HCT116 (cell line): ENCODE measurements around the gene TOGARAM1. TPM values are rescaled to one million over a fixed set of nuclear protein-coding genes. Genes with fewer than 3 reads are reported as not detected.

Experiments used
- ATAC-seq: fragments of 200-7000 bp; cut with Tn5 transposase; 2 replicates; pipeline ENCODE4 v1.9.1; 2020; ENCODE audit warnings: mild to moderate bottlenecking, moderate library complexity
- BruUV-seq: library from RNA; stranded (reverse); fragments of 400-500 nt; replicated peaks from 2 replicates; lab custom pipeline; 2021; lab: Mats Ljungman, UMichigan
- CTCF ChIA-PET: fragments of 300-600 bp; sonication (Branson Sonifier 250); formaldehyde crosslinking; loops from one replicate; lab custom pipeline; 2021; ENCODE audit warnings: antibody characterized with exemption; lab: Charles Lee
- POLR2A ChIA-PET: fragments of 300-600, 350-600 bp; sonication (Branson Sonifier 250); formaldehyde crosslinking; loops from one replicate; lab custom pipeline; 2021; ENCODE audit warnings: antibody characterized with exemption; lab: Charles Lee
- RAD21 ChIA-PET, 2 experiments: fragments of 300-600 bp; sonication (Branson Sonifier 250); formaldehyde crosslinking; loops; one replicate each; lab custom pipeline; 2023; ENCODE audit warnings: low total read pairs in 2 of 2; ENCODE audit not compliant: uncharacterized antibody in 2 of 2, unreplicated experiment in 2 of 2, low non-redundant PET in 1 of 2; lab: Charles Lee
- DNase-seq: peaks from one replicate; pipeline ENCODE4 v3.0.0-alpha.2; 2010; ENCODE audit warnings: low read depth, low spot score
- H2AFZ ChIP-seq: fragments of 200-600 bp; shearing (Covaris generic), sonication (generic); 2 replicates; pipeline ENCODE4 v1.6.1; 2017; ENCODE audit warnings: low read depth, mixed run types, mixed read lengths, antibody characterized with exemption, low read length; ENCODE audit not compliant: poor library complexity, severe bottlenecking
- H3K27ac ChIP-seq: 2 replicates; pipeline ENCODE4 v1.5.1; 2012; ENCODE audit warnings: low read depth, low read length
- H3K27me3 ChIP-seq: fragments of 200-600 bp; sonication (generic); 2 replicates; pipeline ENCODE4 v1.6.1; 2016; ENCODE audit warnings: mixed run types, low read length, mixed read lengths; ENCODE audit not compliant: insufficient read depth
- H3K36me3 ChIP-seq, 2 experiments: fragments of 200-500 bp in 1 of 2; fragments of 200-600 bp in 1 of 2; sonication (Bioruptor generic) in 1 of 2; sonication (generic) in 1 of 2; 2 replicates each; pipeline versions ENCODE4 v1.5.1 to v1.6.1; 2014 to 2016; ENCODE audit warnings: low read length in 2 of 2, inconsistent platforms in 1 of 2, mixed read lengths in 1 of 2, mixed run types in 1 of 2; ENCODE audit not compliant: insufficient read depth in 2 of 2, control insufficient read depth in 1 of 2
- H3K4me1 ChIP-seq, 2 experiments: fragments of 200-600 bp in 1 of 2; sonication (generic) in 1 of 2; 2 replicates each; pipeline versions ENCODE4 v1.5.1 to v1.6.1; 2012 to 2017; ENCODE audit warnings: low read length in 2 of 2, inconsistent platforms in 1 of 2, mild to moderate bottlenecking in 1 of 2, mixed read lengths in 1 of 2, mixed run types in 1 of 2, moderate library complexity in 1 of 2; ENCODE audit not compliant: insufficient read depth in 2 of 2, control insufficient read depth in 1 of 2
- H3K4me2 ChIP-seq: fragments of 200-600 bp; sonication (generic); 2 replicates; pipeline ENCODE4 v1.6.1; 2017; ENCODE audit warnings: mixed run types, low read length, mixed read lengths
- H3K4me3 ChIP-seq, 2 experiments: fragments of 200-600 bp in 1 of 2; sonication (generic) in 1 of 2; replicated peaks in 1 of 2; 2 replicates each; pipeline ENCODE4 v1.5.1; 2011 to 2016; ENCODE audit warnings: low read length in 2 of 2, control low read depth in 1 of 2, low read depth in 1 of 2, mild to moderate bottlenecking in 1 of 2, mixed read lengths in 1 of 2, mixed run types in 1 of 2
- H3K79me2 ChIP-seq: fragments of 200-600 bp; sonication (generic); 2 replicates; pipeline ENCODE4 v1.6.1; 2017; ENCODE audit warnings: mild to moderate bottlenecking, mixed run types, low read length, moderate library complexity, mixed read lengths; ENCODE audit not compliant: insufficient read depth
- H3K9ac ChIP-seq: fragments of 200-600 bp; sonication (generic); 2 replicates; pipeline ENCODE4 v1.6.1; 2016; ENCODE audit warnings: low read length, mixed read lengths
- H3K9me2 ChIP-seq: fragments of 200-600 bp; sonication (generic), shearing (Covaris generic); 2 replicates; pipeline ENCODE4 v1.6.1; 2017; ENCODE audit warnings: mixed run types, mild to moderate bottlenecking, moderate library complexity; ENCODE audit not compliant: insufficient read depth
- H3K9me3 ChIP-seq, 2 experiments: fragments of 200-500 bp in 1 of 2; fragments of 200-600 bp in 1 of 2; sonication (Bioruptor generic) in 1 of 2; sonication (generic) in 1 of 2; 2 replicates each; pipeline ENCODE4 v1.6.1; 2014 to 2017; ENCODE audit warnings: low read length in 2 of 2, mixed read lengths in 2 of 2, inconsistent platforms in 1 of 2, low read depth in 1 of 2, mild to moderate bottlenecking in 1 of 2, mixed run types in 1 of 2, moderate library complexity in 1 of 2; ENCODE audit not compliant: control insufficient read depth in 1 of 2, insufficient read depth in 1 of 2
- H4K20me1 ChIP-seq: fragments of 200-600 bp; sonication (generic), shearing (Covaris generic); 2 replicates; pipeline ENCODE4 v1.6.1; 2017; ENCODE audit warnings: mixed run types, mild to moderate bottlenecking, moderate library complexity; ENCODE audit not compliant: insufficient read depth
- CBX3 ChIP-seq: IDR thresholded peaks from 2 replicates; pipeline ENCODE4 v1.6.1; 2012; ENCODE audit warnings: low read depth
- ELF1 ChIP-seq: IDR thresholded peaks from 2 replicates; pipeline ENCODE4 v1.6.1; 2012; ENCODE audit warnings: low read depth, borderline replicate concordance
- EZH2 ChIP-seq: fragments of 200-600 bp; sonication (generic); IDR thresholded peaks from 2 replicates; pipeline ENCODE4 v1.6.1; 2017; ENCODE audit warnings: antibody characterized with exemption, mixed run types
- EZH2phosphoT487 ChIP-seq: fragments of 200-600 bp; IDR thresholded peaks from 2 replicates; pipeline ENCODE4 v1.6.1; 2018; ENCODE audit warnings: antibody characterized with exemption, borderline replicate concordance
- FOSL1 ChIP-seq: IDR thresholded peaks from 2 replicates; pipeline ENCODE4 v1.6.1; 2012; ENCODE audit warnings: low read depth
- POLR2A ChIP-seq: IDR thresholded peaks from 2 replicates; pipeline ENCODE4 v1.7.0; 2011; ENCODE audit warnings: borderline replicate concordance; ENCODE audit not compliant: insufficient read depth, insufficient read length; ENCODE audit errors: extremely low read depth
- POLR2AphosphoS5 ChIP-seq: IDR thresholded peaks from 2 replicates; pipeline ENCODE4 v1.6.1; 2011; ENCODE audit warnings: mild to moderate bottlenecking, low read depth, low read length, moderate library complexity
- SIN3A ChIP-seq: IDR thresholded peaks from 2 replicates; pipeline ENCODE4 v1.6.1; 2012; ENCODE audit warnings: low read depth
- SP1 ChIP-seq: IDR thresholded peaks from 2 replicates; pipeline ENCODE4 v1.6.1; 2012; ENCODE audit warnings: low read depth
- SRF ChIP-seq: IDR thresholded peaks from 2 replicates; pipeline ENCODE4 v1.6.1; 2012; ENCODE audit warnings: low read depth
- YY1 ChIP-seq: IDR thresholded peaks from 2 replicates; pipeline ENCODE4 v1.6.1; 2011; ENCODE audit warnings: low read length, low read depth, moderate library complexity, mild to moderate bottlenecking; ENCODE audit not compliant: insufficient replicate concordance; ENCODE audit errors: extremely low read depth
- ZFX ChIP-seq: fragments of 450-650 bp; IDR thresholded peaks from 2 replicates; pipeline ENCODE4 v1.6.1; 2017
- intact Hi-C: fragments of 100-400 bp; cut with micrococcal nuclease; formaldehyde crosslinking; loops from 2 replicates; pipeline ENCODE4 v1.10.0; 2022
- total RNA-seq: library from RNA; stranded (reverse); gene quantifications from one replicate; pipeline ENCODE4 v1.2.1, GENCODE V29; 2021; ENCODE audit not compliant: unreplicated experiment
- TF ChIP-seq, protein P1 (sequence below): IDR thresholded peaks from 2 replicates; pipeline ENCODE4 v1.6.1; 2011; ENCODE audit warnings: mild to moderate bottlenecking, low read length, moderate library complexity; ENCODE audit not compliant: insufficient replicate concordance; ENCODE audit errors: extremely low read depth
- TF ChIP-seq, protein P2 (sequence below): IDR thresholded peaks from 2 replicates; pipeline ENCODE4 v1.6.1; 2012
- TF ChIP-seq, protein P3 (sequence below), 3 experiments: fragments of 200-600 bp in 1 of 3; sonication (generic) in 1 of 3; IDR thresholded peaks in 2 of 3; conservative IDR thresholded peaks in 1 of 3; 2 replicates each; pipeline ENCODE4 v1.5.1; 2012 to 2017; ENCODE audit warnings: low read depth in 2 of 3, low read length in 2 of 3, antibody characterized with exemption in 1 of 3, borderline replicate concordance in 1 of 3, control low read depth in 1 of 3, mild to moderate bottlenecking in 1 of 3, mixed read lengths in 1 of 3, mixed run types in 1 of 3, moderate library complexity in 1 of 3; ENCODE audit not compliant: insufficient read depth in 1 of 3
- TF ChIP-seq, protein P4 (sequence below): IDR thresholded peaks from 2 replicates; pipeline ENCODE4 v1.6.1; 2012

Gene TOGARAM1
- total RNA-seq, 1 experiment from 2014 or later, result 1.9 TPM

DNA sequence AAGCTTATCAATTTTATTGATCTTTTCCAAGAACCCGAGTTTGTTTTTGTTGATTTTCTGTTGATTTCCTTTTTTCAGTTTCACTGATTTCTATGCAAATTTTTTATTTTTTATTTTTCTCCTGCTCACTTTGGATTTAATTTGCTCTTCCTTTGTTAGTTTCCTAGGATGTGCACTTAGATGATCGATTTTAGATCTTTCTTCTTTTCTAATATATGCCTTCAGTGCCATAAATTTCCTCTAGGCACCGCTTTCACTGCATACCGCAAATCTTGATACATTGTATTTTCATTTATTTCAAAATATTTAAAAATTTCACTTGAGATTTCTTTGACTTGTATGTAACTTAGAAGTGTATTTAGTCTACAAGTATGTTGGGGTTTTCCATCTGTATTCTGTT, 9.5 kb downstream of the TOGARAM1 start:
- BruUV-seq, result no TSS peak
- ChIA-PET POLR2A (no interaction called here), CTCF (no interaction called here), RAD21 (no interaction called here)
- H3K27ac ChIP-seq, result no peak overlapping the region
- no peaks in the 10 kb centered on the region for H3K9me3 ChIP-seq
- no peaks in the 10 kb centered on the region for H3K4me1 ChIP-seq
- no peak overlapping the region for H3K4me2 ChIP-seq
- no peak overlapping the region for H3K4me3 ChIP-seq
- H3K9me2 ChIP-seq, result no peaks in the 10 kb centered on the region
- no peak overlapping the region for H3K9ac ChIP-seq
- ATAC-seq (no peak), DNase-seq (no peak)
- H3K27me3 ChIP-seq, result no peaks in the 10 kb centered on the region
- H3K79me2 ChIP-seq, result no peaks in the 10 kb centered on the region; the same call in 1 of the 2 replicates
- no peak overlapping the region for H2AFZ ChIP-seq
- intact Hi-C loops, result no loop called here
- TF ChIP-seq, protein P1, sequence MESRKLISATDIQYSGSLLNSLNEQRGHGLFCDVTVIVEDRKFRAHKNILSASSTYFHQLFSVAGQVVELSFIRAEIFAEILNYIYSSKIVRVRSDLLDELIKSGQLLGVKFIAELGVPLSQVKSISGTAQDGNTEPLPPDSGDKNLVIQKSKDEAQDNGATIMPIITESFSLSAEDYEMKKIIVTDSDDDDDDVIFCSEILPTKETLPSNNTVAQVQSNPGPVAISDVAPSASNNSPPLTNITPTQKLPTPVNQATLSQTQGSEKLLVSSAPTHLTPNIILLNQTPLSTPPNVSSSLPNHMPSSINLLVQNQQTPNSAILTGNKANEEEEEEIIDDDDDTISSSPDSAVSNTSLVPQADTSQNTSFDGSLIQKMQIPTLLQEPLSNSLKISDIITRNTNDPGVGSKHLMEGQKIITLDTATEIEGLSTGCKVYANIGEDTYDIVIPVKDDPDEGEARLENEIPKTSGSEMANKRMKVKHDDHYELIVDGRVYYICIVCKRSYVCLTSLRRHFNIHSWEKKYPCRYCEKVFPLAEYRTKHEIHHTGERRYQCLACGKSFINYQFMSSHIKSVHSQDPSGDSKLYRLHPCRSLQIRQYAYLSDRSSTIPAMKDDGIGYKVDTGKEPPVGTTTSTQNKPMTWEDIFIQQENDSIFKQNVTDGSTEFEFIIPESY, result no peak
- TF ChIP-seq EZH2 (no peak), SIN3A (no peak), ZFX (no peak), POLR2AphosphoS5 (no peak), ELF1 (no peak), SP1 (no peak), POLR2A (no peak), FOSL1 (no peak), CBX3 (no peak), SRF (no peak), EZH2phosphoT487 (no peak), YY1 (no peak)
- TF ChIP-seq, protein P2, sequence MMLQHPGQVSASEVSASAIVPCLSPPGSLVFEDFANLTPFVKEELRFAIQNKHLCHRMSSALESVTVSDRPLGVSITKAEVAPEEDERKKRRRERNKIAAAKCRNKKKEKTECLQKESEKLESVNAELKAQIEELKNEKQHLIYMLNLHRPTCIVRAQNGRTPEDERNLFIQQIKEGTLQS, result no peak
- TF ChIP-seq, protein P3, sequence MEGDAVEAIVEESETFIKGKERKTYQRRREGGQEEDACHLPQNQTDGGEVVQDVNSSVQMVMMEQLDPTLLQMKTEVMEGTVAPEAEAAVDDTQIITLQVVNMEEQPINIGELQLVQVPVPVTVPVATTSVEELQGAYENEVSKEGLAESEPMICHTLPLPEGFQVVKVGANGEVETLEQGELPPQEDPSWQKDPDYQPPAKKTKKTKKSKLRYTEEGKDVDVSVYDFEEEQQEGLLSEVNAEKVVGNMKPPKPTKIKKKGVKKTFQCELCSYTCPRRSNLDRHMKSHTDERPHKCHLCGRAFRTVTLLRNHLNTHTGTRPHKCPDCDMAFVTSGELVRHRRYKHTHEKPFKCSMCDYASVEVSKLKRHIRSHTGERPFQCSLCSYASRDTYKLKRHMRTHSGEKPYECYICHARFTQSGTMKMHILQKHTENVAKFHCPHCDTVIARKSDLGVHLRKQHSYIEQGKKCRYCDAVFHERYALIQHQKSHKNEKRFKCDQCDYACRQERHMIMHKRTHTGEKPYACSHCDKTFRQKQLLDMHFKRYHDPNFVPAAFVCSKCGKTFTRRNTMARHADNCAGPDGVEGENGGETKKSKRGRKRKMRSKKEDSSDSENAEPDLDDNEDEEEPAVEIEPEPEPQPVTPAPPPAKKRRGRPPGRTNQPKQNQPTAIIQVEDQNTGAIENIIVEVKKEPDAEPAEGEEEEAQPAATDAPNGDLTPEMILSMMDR (IDR thresholded peaks at IDR 0.05 in 2 of 3, conservative IDR thresholded peaks at IDR 0.05 in 1 of 3; ENCODE audit: borderline replicate concordance in 1 of 3, insufficient read depth in 1 of 3, low read depth in 2 of 3, low read length in 2 of 3), result no peak
- TF ChIP-seq, protein P4, sequence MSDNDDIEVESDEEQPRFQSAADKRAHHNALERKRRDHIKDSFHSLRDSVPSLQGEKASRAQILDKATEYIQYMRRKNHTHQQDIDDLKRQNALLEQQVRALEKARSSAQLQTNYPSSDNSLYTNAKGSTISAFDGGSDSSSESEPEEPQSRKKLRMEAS, result no peak
- H4K20me1 ChIP-seq, result no peaks in the 10 kb centered on the region
- H3K36me3 ChIP-seq, result no peaks in the 10 kb centered on the region
